Measurements from ENCODE around the gene ABCA3.

ABCA3 gene

GRCh38 chr16:2226245-2226793 lies 114.2 kb downstream of the ABCA3 start:
- TF ChIP-seq ZFX (IDR thresholded peaks at IDR 0.05; ENCODE audit: borderline replicate concordance), result no peak
- no peak for TF ChIP-seq CTCF (IDR thresholded peaks at IDR 0.05)
- H3K27ac ChIP-seq, result peak overlapping the region; percentile 95
